Measurements from ENCODE around the gene CEACAM1.

DNA sequence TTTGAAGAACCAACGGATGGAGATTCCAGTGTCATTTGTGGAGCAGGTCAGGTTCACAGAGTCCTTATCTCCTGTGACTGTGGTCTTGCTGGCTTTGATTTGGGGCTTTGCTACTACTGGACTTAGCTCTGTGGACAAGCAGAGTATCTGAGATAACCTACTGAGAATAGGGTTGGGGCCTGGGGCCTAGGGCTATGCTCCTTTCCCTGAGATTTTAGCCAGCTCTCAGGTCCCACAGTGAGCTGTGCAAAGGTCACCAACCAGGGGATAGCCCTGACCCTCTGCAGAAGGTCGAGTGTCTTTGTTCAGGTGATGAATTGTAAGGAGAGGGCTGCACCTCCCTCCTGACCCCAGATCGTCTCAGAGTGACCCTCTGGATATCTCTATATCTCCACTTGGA is 9.2 kb downstream of the CEACAM1 start:
- TF ChIP-seq, protein P1, sequence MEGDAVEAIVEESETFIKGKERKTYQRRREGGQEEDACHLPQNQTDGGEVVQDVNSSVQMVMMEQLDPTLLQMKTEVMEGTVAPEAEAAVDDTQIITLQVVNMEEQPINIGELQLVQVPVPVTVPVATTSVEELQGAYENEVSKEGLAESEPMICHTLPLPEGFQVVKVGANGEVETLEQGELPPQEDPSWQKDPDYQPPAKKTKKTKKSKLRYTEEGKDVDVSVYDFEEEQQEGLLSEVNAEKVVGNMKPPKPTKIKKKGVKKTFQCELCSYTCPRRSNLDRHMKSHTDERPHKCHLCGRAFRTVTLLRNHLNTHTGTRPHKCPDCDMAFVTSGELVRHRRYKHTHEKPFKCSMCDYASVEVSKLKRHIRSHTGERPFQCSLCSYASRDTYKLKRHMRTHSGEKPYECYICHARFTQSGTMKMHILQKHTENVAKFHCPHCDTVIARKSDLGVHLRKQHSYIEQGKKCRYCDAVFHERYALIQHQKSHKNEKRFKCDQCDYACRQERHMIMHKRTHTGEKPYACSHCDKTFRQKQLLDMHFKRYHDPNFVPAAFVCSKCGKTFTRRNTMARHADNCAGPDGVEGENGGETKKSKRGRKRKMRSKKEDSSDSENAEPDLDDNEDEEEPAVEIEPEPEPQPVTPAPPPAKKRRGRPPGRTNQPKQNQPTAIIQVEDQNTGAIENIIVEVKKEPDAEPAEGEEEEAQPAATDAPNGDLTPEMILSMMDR (IDR thresholded peaks at IDR 0.05; ENCODE audit: insufficient read depth, low read length) = no peak
- no peak for TF ChIP-seq GABPA (IDR thresholded peaks at IDR 0.05; ENCODE audit: low read depth)
